HCT116 (cell line): ENCODE results near the gene PDE7B. TPM values are rescaled to one million over a fixed set of nuclear protein-coding genes. Genes with fewer than 3 reads are reported as not detected.

Experiments used
- ATAC-seq: fragments of 200-7000 bp; cut with Tn5 transposase; 2 replicates; pipeline ENCODE4 v1.9.1; 2020; ENCODE audit warnings: mild to moderate bottlenecking, moderate library complexity
- BruUV-seq: library from RNA; stranded (reverse); fragments of 400-500 nt; replicated peaks from 2 replicates; lab custom pipeline; 2021; lab: Mats Ljungman, UMichigan
- CTCF ChIA-PET: fragments of 300-600 bp; sonication (Branson Sonifier 250); formaldehyde crosslinking; loops from one replicate; lab custom pipeline; 2021; ENCODE audit warnings: antibody characterized with exemption; lab: Charles Lee
- POLR2A ChIA-PET: fragments of 300-600, 350-600 bp; sonication (Branson Sonifier 250); formaldehyde crosslinking; loops from one replicate; lab custom pipeline; 2021; ENCODE audit warnings: antibody characterized with exemption; lab: Charles Lee
- RAD21 ChIA-PET, 2 experiments: fragments of 300-600 bp; sonication (Branson Sonifier 250); formaldehyde crosslinking; loops; one replicate each; lab custom pipeline; 2023; ENCODE audit warnings: low total read pairs in 2 of 2; ENCODE audit not compliant: uncharacterized antibody in 2 of 2, unreplicated experiment in 2 of 2, low non-redundant PET in 1 of 2; lab: Charles Lee
- DNase-seq: peaks from one replicate; pipeline ENCODE4 v3.0.0-alpha.2; 2010; ENCODE audit warnings: low read depth, low spot score
- H2AFZ ChIP-seq: fragments of 200-600 bp; shearing (Covaris generic), sonication (generic); 2 replicates; pipeline ENCODE4 v1.6.1; 2017; ENCODE audit warnings: low read depth, mixed run types, mixed read lengths, antibody characterized with exemption, low read length; ENCODE audit not compliant: poor library complexity, severe bottlenecking
- H3K27ac ChIP-seq: 2 replicates; pipeline ENCODE4 v1.5.1; 2012; ENCODE audit warnings: low read depth, low read length
- H3K27me3 ChIP-seq: fragments of 200-600 bp; sonication (generic); 2 replicates; pipeline ENCODE4 v1.6.1; 2016; ENCODE audit warnings: mixed run types, low read length, mixed read lengths; ENCODE audit not compliant: insufficient read depth
- H3K36me3 ChIP-seq, 2 experiments: fragments of 200-500 bp in 1 of 2; fragments of 200-600 bp in 1 of 2; sonication (Bioruptor generic) in 1 of 2; sonication (generic) in 1 of 2; 2 replicates each; pipeline versions ENCODE4 v1.5.1 to v1.6.1; 2014 to 2016; ENCODE audit warnings: low read length in 2 of 2, inconsistent platforms in 1 of 2, mixed read lengths in 1 of 2, mixed run types in 1 of 2; ENCODE audit not compliant: insufficient read depth in 2 of 2, control insufficient read depth in 1 of 2
- H3K4me1 ChIP-seq, 2 experiments: fragments of 200-600 bp in 1 of 2; sonication (generic) in 1 of 2; 2 replicates each; pipeline versions ENCODE4 v1.5.1 to v1.6.1; 2012 to 2017; ENCODE audit warnings: low read length in 2 of 2, inconsistent platforms in 1 of 2, mild to moderate bottlenecking in 1 of 2, mixed read lengths in 1 of 2, mixed run types in 1 of 2, moderate library complexity in 1 of 2; ENCODE audit not compliant: insufficient read depth in 2 of 2, control insufficient read depth in 1 of 2
- H3K4me2 ChIP-seq: fragments of 200-600 bp; sonication (generic); 2 replicates; pipeline ENCODE4 v1.6.1; 2017; ENCODE audit warnings: mixed run types, low read length, mixed read lengths
- H3K4me3 ChIP-seq, 2 experiments: fragments of 200-600 bp in 1 of 2; sonication (generic) in 1 of 2; replicated peaks in 1 of 2; 2 replicates each; pipeline ENCODE4 v1.5.1; 2011 to 2016; ENCODE audit warnings: low read length in 2 of 2, control low read depth in 1 of 2, low read depth in 1 of 2, mild to moderate bottlenecking in 1 of 2, mixed read lengths in 1 of 2, mixed run types in 1 of 2
- H3K79me2 ChIP-seq: fragments of 200-600 bp; sonication (generic); 2 replicates; pipeline ENCODE4 v1.6.1; 2017; ENCODE audit warnings: mild to moderate bottlenecking, mixed run types, low read length, moderate library complexity, mixed read lengths; ENCODE audit not compliant: insufficient read depth
- H3K9ac ChIP-seq: fragments of 200-600 bp; sonication (generic); 2 replicates; pipeline ENCODE4 v1.6.1; 2016; ENCODE audit warnings: low read length, mixed read lengths
- H3K9me2 ChIP-seq: fragments of 200-600 bp; sonication (generic), shearing (Covaris generic); 2 replicates; pipeline ENCODE4 v1.6.1; 2017; ENCODE audit warnings: mixed run types, mild to moderate bottlenecking, moderate library complexity; ENCODE audit not compliant: insufficient read depth
- H3K9me3 ChIP-seq, 2 experiments: fragments of 200-500 bp in 1 of 2; fragments of 200-600 bp in 1 of 2; sonication (Bioruptor generic) in 1 of 2; sonication (generic) in 1 of 2; 2 replicates each; pipeline ENCODE4 v1.6.1; 2014 to 2017; ENCODE audit warnings: low read length in 2 of 2, mixed read lengths in 2 of 2, inconsistent platforms in 1 of 2, low read depth in 1 of 2, mild to moderate bottlenecking in 1 of 2, mixed run types in 1 of 2, moderate library complexity in 1 of 2; ENCODE audit not compliant: control insufficient read depth in 1 of 2, insufficient read depth in 1 of 2
- H4K20me1 ChIP-seq: fragments of 200-600 bp; sonication (generic), shearing (Covaris generic); 2 replicates; pipeline ENCODE4 v1.6.1; 2017; ENCODE audit warnings: mixed run types, mild to moderate bottlenecking, moderate library complexity; ENCODE audit not compliant: insufficient read depth
- CEBPB ChIP-seq: IDR thresholded peaks from 2 replicates; pipeline ENCODE4 v1.6.1; 2012; ENCODE audit warnings: low read depth
- ELF1 ChIP-seq: IDR thresholded peaks from 2 replicates; pipeline ENCODE4 v1.6.1; 2012; ENCODE audit warnings: low read depth, borderline replicate concordance
- EZH2 ChIP-seq: fragments of 200-600 bp; sonication (generic); IDR thresholded peaks from 2 replicates; pipeline ENCODE4 v1.6.1; 2017; ENCODE audit warnings: antibody characterized with exemption, mixed run types
- FOSL1 ChIP-seq: IDR thresholded peaks from 2 replicates; pipeline ENCODE4 v1.6.1; 2012; ENCODE audit warnings: low read depth
- JUND ChIP-seq: IDR thresholded peaks from 2 replicates; pipeline ENCODE4 v1.6.1; 2012
- MAX ChIP-seq: IDR thresholded peaks from 2 replicates; pipeline ENCODE4 v1.6.1; 2012
- RAD21 ChIP-seq: IDR thresholded peaks from 2 replicates; pipeline ENCODE4 v1.6.1; 2012; ENCODE audit warnings: low read depth, mild to moderate bottlenecking
- REST ChIP-seq: IDR thresholded peaks from 2 replicates; pipeline ENCODE4 v1.6.1; 2012; ENCODE audit warnings: low read depth
- SP1 ChIP-seq: IDR thresholded peaks from 2 replicates; pipeline ENCODE4 v1.6.1; 2012; ENCODE audit warnings: low read depth
- TCF7L2 ChIP-seq: IDR thresholded peaks from 2 replicates; pipeline ENCODE4 v1.7.0; 2011; ENCODE audit warnings: borderline replicate concordance, inconsistent platforms; ENCODE audit not compliant: insufficient read depth, insufficient read length; ENCODE audit errors: extremely low read depth
- YY1 ChIP-seq: IDR thresholded peaks from 2 replicates; pipeline ENCODE4 v1.6.1; 2011; ENCODE audit warnings: low read length, low read depth, moderate library complexity, mild to moderate bottlenecking; ENCODE audit not compliant: insufficient replicate concordance; ENCODE audit errors: extremely low read depth
- ZNF274 ChIP-seq: fragments of 200-500 bp; sonication (Bioruptor generic); IDR thresholded peaks from 2 replicates; pipeline ENCODE4 v1.6.1; 2014; ENCODE audit warnings: mild to moderate bottlenecking, low read depth, low read length, inconsistent platforms
- intact Hi-C: fragments of 100-400 bp; cut with micrococcal nuclease; formaldehyde crosslinking; loops from 2 replicates; pipeline ENCODE4 v1.10.0; 2022
- total RNA-seq: library from RNA; stranded (reverse); gene quantifications from one replicate; pipeline ENCODE4 v1.2.1, GENCODE V29; 2021; ENCODE audit not compliant: unreplicated experiment
- TF ChIP-seq, protein P1 (sequence below), 3 experiments: fragments of 200-600 bp in 1 of 3; sonication (generic) in 1 of 3; IDR thresholded peaks in 2 of 3; conservative IDR thresholded peaks in 1 of 3; 2 replicates each; pipeline ENCODE4 v1.5.1; 2012 to 2017; ENCODE audit warnings: low read depth in 2 of 3, low read length in 2 of 3, antibody characterized with exemption in 1 of 3, borderline replicate concordance in 1 of 3, control low read depth in 1 of 3, mild to moderate bottlenecking in 1 of 3, mixed read lengths in 1 of 3, mixed run types in 1 of 3, moderate library complexity in 1 of 3; ENCODE audit not compliant: insufficient read depth in 1 of 3

The PDE7B gene
- total RNA-seq, 1 experiment from 2014 or later = 0.61 TPM

DNA sequence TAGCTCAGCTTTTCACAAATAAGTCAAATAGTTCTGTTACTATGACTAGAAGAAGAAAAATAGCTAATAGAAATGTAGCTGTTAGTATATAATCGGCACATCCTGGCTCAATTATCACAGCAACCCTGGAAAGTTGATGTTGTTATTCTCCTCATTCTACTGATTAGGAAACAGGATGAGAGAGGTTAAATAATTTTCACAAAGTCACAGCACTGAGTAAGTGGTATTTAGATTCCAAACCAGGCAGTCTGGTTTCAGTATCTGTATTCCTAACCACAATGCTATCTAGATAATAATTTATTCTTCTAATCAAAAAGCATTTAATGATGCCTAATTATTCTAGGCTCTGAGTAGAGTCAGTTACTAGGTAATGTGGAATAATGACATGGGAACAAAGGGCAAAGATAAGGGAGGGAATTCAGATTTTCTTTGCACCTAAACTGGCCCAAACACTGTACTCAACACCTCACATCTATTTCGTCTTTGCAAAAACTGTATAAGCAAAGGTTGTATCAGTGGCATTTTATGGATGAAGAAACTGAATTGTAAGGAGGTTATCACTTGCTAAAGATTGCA is 51.3 kb downstream of the PDE7B start:
- Histone ChIP-seq H3K4me2 (no peak overlapping the region), H3K9ac (no peak overlapping the region), H3K4me1 (peaks cover 0 to 7% of the 10 kb centered on the region in 2 experiments; a peak in 2 of 4 replicates), H3K9me2 (no peaks in the 10 kb centered on the region), H3K4me3 (no peak overlapping the region), H3K27me3 (no peaks in the 10 kb centered on the region), H3K79me2 (no peaks in the 10 kb centered on the region), H3K9me3 (no peaks in the 10 kb centered on the region), H2AFZ (no peak overlapping the region), H3K36me3 (no peaks in the 10 kb centered on the region), H4K20me1 (no peaks in the 10 kb centered on the region), H3K27ac (no peak overlapping the region)
- no TSS peak for BruUV-seq
- no peak for ATAC-seq
- DNase-seq = no peak
- POLR2A ChIA-PET = no interaction called here
- RAD21 ChIA-PET = no interaction called here
- intact Hi-C loops = no loop called here
- CTCF ChIA-PET = no interaction called here
- TF ChIP-seq CEBPB = no peak

- RAD21 ChIA-PET = no interaction called here
- TF ChIP-seq SP1 (no peak), YY1 (no peak), REST (no peak), FOSL1 (peak; percentile 34; the same call in 1 of the 2 replicates), MAX (no peak), JUND (peak; percentile 21; the same call in 1 of the 2 replicates), RAD21 (no peak), TCF7L2 (no peak), EZH2 (no peak), ELF1 (no peak), ZNF274 (no peak)
- TF ChIP-seq, protein P1, sequence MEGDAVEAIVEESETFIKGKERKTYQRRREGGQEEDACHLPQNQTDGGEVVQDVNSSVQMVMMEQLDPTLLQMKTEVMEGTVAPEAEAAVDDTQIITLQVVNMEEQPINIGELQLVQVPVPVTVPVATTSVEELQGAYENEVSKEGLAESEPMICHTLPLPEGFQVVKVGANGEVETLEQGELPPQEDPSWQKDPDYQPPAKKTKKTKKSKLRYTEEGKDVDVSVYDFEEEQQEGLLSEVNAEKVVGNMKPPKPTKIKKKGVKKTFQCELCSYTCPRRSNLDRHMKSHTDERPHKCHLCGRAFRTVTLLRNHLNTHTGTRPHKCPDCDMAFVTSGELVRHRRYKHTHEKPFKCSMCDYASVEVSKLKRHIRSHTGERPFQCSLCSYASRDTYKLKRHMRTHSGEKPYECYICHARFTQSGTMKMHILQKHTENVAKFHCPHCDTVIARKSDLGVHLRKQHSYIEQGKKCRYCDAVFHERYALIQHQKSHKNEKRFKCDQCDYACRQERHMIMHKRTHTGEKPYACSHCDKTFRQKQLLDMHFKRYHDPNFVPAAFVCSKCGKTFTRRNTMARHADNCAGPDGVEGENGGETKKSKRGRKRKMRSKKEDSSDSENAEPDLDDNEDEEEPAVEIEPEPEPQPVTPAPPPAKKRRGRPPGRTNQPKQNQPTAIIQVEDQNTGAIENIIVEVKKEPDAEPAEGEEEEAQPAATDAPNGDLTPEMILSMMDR (IDR thresholded peaks at IDR 0.05 in 2 of 3, conservative IDR thresholded peaks at IDR 0.05 in 1 of 3; ENCODE audit: borderline replicate concordance in 1 of 3, insufficient read depth in 1 of 3, low read depth in 2 of 3, low read length in 2 of 3) = no peak
Observed at GRCh38 chr6:135904666-135905065, 53.2 kb downstream of the PDE7B start.

More at GRCh38 chr6:135904666-135905065, 53.2 kb downstream of the PDE7B start:
- no peaks in the 10 kb centered on the region for H3K36me3 ChIP-seq
- no peak for ATAC-seq
- intact Hi-C loops = no loop called here
- ChIA-PET CTCF (no interaction called here), POLR2A (no interaction called here)
- H3K9ac ChIP-seq = no peak overlapping the region
- H3K27ac ChIP-seq = no peak overlapping the region
- 0 out of 2 replicates have a peak overlapping the region, but pooled peaks have one; percentile 10 for H3K4me2 ChIP-seq
- H4K20me1 ChIP-seq = no peaks in the 10 kb centered on the region
- no peaks in the 10 kb centered on the region for H3K9me3 ChIP-seq
- H3K4me1 ChIP-seq = peaks cover 0 to 7% of the 10 kb centered on the region in 2 experiments; a peak in 2 of 4 replicates
- no peak overlapping the region for H2AFZ ChIP-seq
- no TSS peak for BruUV-seq
- DNase-seq = no peak
- no peaks in the 10 kb centered on the region for H3K79me2 ChIP-seq
- no peaks in the 10 kb centered on the region for H3K27me3 ChIP-seq
- no peaks in the 10 kb centered on the region for H3K9me2 ChIP-seq
- no peak overlapping the region for H3K4me3 ChIP-seq
